Mesenchymal stem cell (in vitro differentiated cells and primary cell): ENCODE data around the gene DPCD.

Experiments used
- DNase-seq: peaks from one replicate; pipeline ENCODE4 v3.0.0-alpha.2; 2013
- H2AFZ ChIP-seq: one replicate; pipeline ENCODE4 v1.6.1; 2013; ENCODE audit warnings: low read depth, mild to moderate bottlenecking, control low read depth, inconsistent platforms, low read length, moderate library complexity
- H2AK5ac ChIP-seq: 2 replicates; pipeline ENCODE4 v1.6.1; 2013; ENCODE audit warnings: low read length, moderate library complexity, mild to moderate bottlenecking, inconsistent platforms; ENCODE audit not compliant: severe bottlenecking
- H2BK120ac ChIP-seq: one replicate; pipeline ENCODE4 v1.6.1; 2013; ENCODE audit warnings: low read depth, mild to moderate bottlenecking, inconsistent platforms, low read length, moderate library complexity
- H2BK12ac ChIP-seq, 2 experiments: one replicate each; pipeline ENCODE4 v1.6.1; 2013; ENCODE audit warnings: inconsistent platforms in 2 of 2, low read length in 2 of 2, mild to moderate bottlenecking in 2 of 2, moderate library complexity in 2 of 2, control low read depth in 1 of 2
- H2BK15ac ChIP-seq: one replicate; pipeline ENCODE4 v1.6.1; 2013; ENCODE audit warnings: mild to moderate bottlenecking, low read depth, inconsistent platforms; ENCODE audit not compliant: poor library complexity, severe bottlenecking
- H2BK5ac ChIP-seq: 2 replicates; pipeline ENCODE4 v1.6.1; 2013; ENCODE audit warnings: low read depth, mild to moderate bottlenecking, low read length, control low read depth, inconsistent platforms; ENCODE audit not compliant: poor library complexity, severe bottlenecking
- H3K14ac ChIP-seq, 2 experiments: one replicate each; pipeline ENCODE4 v1.6.1; 2013; ENCODE audit warnings: inconsistent platforms in 2 of 2, low read length in 2 of 2, control low read depth in 1 of 2, mild to moderate bottlenecking in 1 of 2, moderate library complexity in 1 of 2
- H3K18ac ChIP-seq, 2 experiments: one replicate each; pipeline ENCODE4 v1.6.1; 2013; ENCODE audit warnings: inconsistent platforms in 2 of 2, low read length in 2 of 2, control low read depth in 1 of 2, low read depth in 1 of 2, mild to moderate bottlenecking in 1 of 2
- H3K23ac ChIP-seq, 2 experiments: one replicate each; pipeline ENCODE4 v1.6.1; 2013; ENCODE audit warnings: inconsistent platforms in 2 of 2, low read length in 2 of 2, mild to moderate bottlenecking in 2 of 2, moderate library complexity in 2 of 2, control low read depth in 1 of 2
- H3K27ac ChIP-seq: 2 replicates; pipeline ENCODE4 v1.5.1; 2013; ENCODE audit warnings: mild to moderate bottlenecking, moderate library complexity, low read length, control low read depth, inconsistent platforms; ENCODE audit not compliant: poor library complexity, severe bottlenecking
- H3K27me3 ChIP-seq, 2 experiments: 2 replicates each; pipeline versions ENCODE4 v1.6.1 to v1.7.0; 2013; ENCODE audit warnings: low read length in 2 of 2, mild to moderate bottlenecking in 2 of 2, moderate library complexity in 2 of 2, control low read depth in 1 of 2, inconsistent platforms in 1 of 2; ENCODE audit not compliant: control insufficient read depth in 1 of 2, insufficient read depth in 1 of 2
- H3K36me3 ChIP-seq, 2 experiments: 2 replicates each; pipeline versions ENCODE4 v1.6.1 to v1.7.0; 2013; ENCODE audit warnings: low read length in 2 of 2, control low read depth in 1 of 2, inconsistent platforms in 1 of 2, low read depth in 1 of 2, mild to moderate bottlenecking in 1 of 2; ENCODE audit not compliant: insufficient read depth in 2 of 2, control insufficient read depth in 1 of 2
- H3K4ac ChIP-seq, 2 experiments: one replicate each; pipeline ENCODE4 v1.6.1; 2013; ENCODE audit warnings: inconsistent platforms in 2 of 2, low read length in 2 of 2, mild to moderate bottlenecking in 2 of 2, moderate library complexity in 2 of 2, control low read depth in 1 of 2, low read depth in 1 of 2
- H3K4me1 ChIP-seq: 2 replicates; pipeline ENCODE4 v1.6.1; 2013; ENCODE audit warnings: low read depth, low read length, control low read depth; ENCODE audit not compliant: control insufficient read depth, insufficient read depth
- H3K4me2 ChIP-seq: 2 replicates; pipeline ENCODE4 v1.6.1; 2013; ENCODE audit warnings: low read length, mild to moderate bottlenecking, inconsistent platforms; ENCODE audit not compliant: poor library complexity, severe bottlenecking
- H3K4me3 ChIP-seq, 2 experiments: 2 replicates each; pipeline versions ENCODE4 v1.5.1 to v1.7.0; 2013; ENCODE audit warnings: low read length in 2 of 2, mild to moderate bottlenecking in 2 of 2, control low read depth in 1 of 2, low read depth in 1 of 2; ENCODE audit not compliant: insufficient read depth in 1 of 2
- H3K79me1 ChIP-seq: replicated peaks from 2 replicates; pipeline ENCODE4 v1.6.1; 2013; ENCODE audit warnings: mild to moderate bottlenecking, control low read depth, low read length, inconsistent platforms; ENCODE audit not compliant: poor library complexity, severe bottlenecking
- H3K9ac ChIP-seq: 2 replicates; pipeline ENCODE4 v1.7.0; 2013; ENCODE audit warnings: mild to moderate bottlenecking, low read length, moderate library complexity
- H3K9me3 ChIP-seq: 2 replicates; pipeline ENCODE4 v1.7.0; 2013; ENCODE audit warnings: mild to moderate bottlenecking, low read length; ENCODE audit not compliant: control insufficient read depth
- H4K8ac ChIP-seq: one replicate; pipeline ENCODE4 v1.6.1; 2013; ENCODE audit warnings: inconsistent platforms, mild to moderate bottlenecking, low read length, moderate library complexity
- H4K91ac ChIP-seq: one replicate; pipeline ENCODE4 v1.6.1; 2013; ENCODE audit warnings: mild to moderate bottlenecking, low read length, inconsistent platforms
- WGBS: methylation state at CpG from one replicate; pipeline ENCODE4 v1.1.7; 2013; ENCODE audit warnings: mixed read lengths; 5-methylcytosine and 5-hydroxymethylcytosine counted together

The DPCD gene

GRCh38 chr10:101616415-101617101, 28.4 kb downstream of the DPCD start:
- H3K4me3 ChIP-seq, result no peak overlapping the region
- H3K23ac ChIP-seq, result no peak overlapping the region
- peaks cover 52 to 54% of the 10 kb centered on the region in 2 experiments for H3K36me3 ChIP-seq
- H3K27ac ChIP-seq, result no peak overlapping the region
- DNase-seq, result no peak
- no peak overlapping the region for H2BK15ac ChIP-seq
- peaks cover 7% of the 10 kb centered on the region for H3K79me1 ChIP-seq
- H2AK5ac ChIP-seq, result no peak overlapping the region
- no peak overlapping the region for H2BK120ac ChIP-seq
- H4K91ac ChIP-seq, result no peak overlapping the region
- no peak overlapping the region for H2BK12ac ChIP-seq
- no peaks in the 10 kb centered on the region for H3K9me3 ChIP-seq
- no peak overlapping the region for H3K4ac ChIP-seq
- no peak overlapping the region for H3K9ac ChIP-seq
- H4K8ac ChIP-seq, result no peak overlapping the region
- 89% methylated on average over 9 of the region's 9 CpGs for WGBS
- no peak overlapping the region for H2AFZ ChIP-seq
- H3K14ac ChIP-seq, result no peak overlapping the region
- no peak overlapping the region for H3K18ac ChIP-seq
- peaks cover 8% of the 10 kb centered on the region for H3K4me1 ChIP-seq
- H3K4me2 ChIP-seq, result no peak overlapping the region
- no peak overlapping the region for H2BK5ac ChIP-seq
- H3K27me3 ChIP-seq, result no peaks in the 10 kb centered on the region

- Histone ChIP-seq H3K4me1 (peaks cover 8% of the 10 kb centered on the region), H3K27ac (no peak overlapping the region), H3K9ac (no peak overlapping the region), H3K36me3 (peaks cover 48 to 53% of the 10 kb centered on the region in 2 experiments), H4K8ac (no peak overlapping the region), H3K79me1 (peaks cover 7% of the 10 kb centered on the region), H2BK5ac (no peak overlapping the region), H4K91ac (no peak overlapping the region), H3K4me2 (no peak overlapping the region), H2BK15ac (no peak overlapping the region), H2BK12ac (no peak overlapping the region), H3K4me3 (no peak overlapping the region), H3K4ac (no peak overlapping the region), H3K18ac (no peak overlapping the region), H3K14ac (no peak overlapping the region), H3K23ac (no peak overlapping the region), H3K9me3 (no peaks in the 10 kb centered on the region), H3K27me3 (no peaks in the 10 kb centered on the region), H2AK5ac (no peak overlapping the region), H2BK120ac (no peak overlapping the region), H2AFZ (no peak overlapping the region)
- no peak for DNase-seq
- WGBS, result 91% methylated on average over 8 of the region's 8 CpGs
Measured at GRCh38 chr10:101617102-101617823, 29.1 kb downstream of the DPCD start.

- Histone ChIP-seq H4K8ac (no peak overlapping the region), H2BK15ac (no peak overlapping the region), H3K9ac (no peak overlapping the region), H3K4me3 (no peak overlapping the region), H3K4me2 (no peak overlapping the region), H4K91ac (no peak overlapping the region), H2AK5ac (no peak overlapping the region), H3K79me1 (peaks cover 7% of the 10 kb centered on the region), H3K4ac (no peak overlapping the region), H3K4me1 (peaks cover 8% of the 10 kb centered on the region), H2BK120ac (no peak overlapping the region), H3K18ac (no peak overlapping the region), H2BK12ac (no peak overlapping the region), H2BK5ac (no peak overlapping the region), H3K23ac (no peak overlapping the region), H2AFZ (no peak overlapping the region), H3K27ac (no peak overlapping the region), H3K36me3 (peaks cover 44 to 56% of the 10 kb centered on the region in 2 experiments), H3K14ac (no peak overlapping the region), H3K27me3 (no peaks in the 10 kb centered on the region), H3K9me3 (no peaks in the 10 kb centered on the region)
- no peak for DNase-seq
- WGBS, result 91% methylated on average over 4 of the region's 4 CpGs
Measured at GRCh38 chr10:101617824-101618568, 29.9 kb downstream of the DPCD start.

- Histone ChIP-seq H3K79me1 (peaks cover 4% of the 10 kb centered on the region), H2BK120ac (no peak overlapping the region), H2BK12ac (no peak overlapping the region), H2BK5ac (no peak overlapping the region), H3K4ac (no peak overlapping the region), H2BK15ac (no peak overlapping the region), H3K14ac (no peak overlapping the region), H3K36me3 (peaks cover 41 to 65% of the 10 kb centered on the region in 2 experiments), H3K9me3 (no peaks in the 10 kb centered on the region), H3K27me3 (no peaks in the 10 kb centered on the region), H3K27ac (no peak overlapping the region), H2AK5ac (no peak overlapping the region), H4K8ac (no peak overlapping the region), H3K4me1 (peaks cover 8% of the 10 kb centered on the region), H2AFZ (no peak overlapping the region), H3K23ac (no peak overlapping the region), H4K91ac (no peak overlapping the region), H3K9ac (no peak overlapping the region), H3K4me3 (no peak overlapping the region), H3K4me2 (no peak overlapping the region), H3K18ac (no peak overlapping the region)
- DNase-seq, result no peak
- WGBS, result 88% methylated on average over 2 of the region's 2 CpGs
Measured at GRCh38 chr10:101618871-101619270, 30.8 kb downstream of the DPCD start.
